Stimulated activated CD4-positive, alpha-beta T cell treated with anti-CD3 and anti-CD28 coated beads, Interleukin-4, amount 100 ng/mL, for 4 hours (primary cell): Measurements from ENCODE around the gene TDRD1.

ENCODE experiments used
- DNase-seq, 2 experiments: peaks; one replicate each; pipeline ENCODE4 v3.0.0-alpha.2; 2020

Gene TDRD1

DNA sequence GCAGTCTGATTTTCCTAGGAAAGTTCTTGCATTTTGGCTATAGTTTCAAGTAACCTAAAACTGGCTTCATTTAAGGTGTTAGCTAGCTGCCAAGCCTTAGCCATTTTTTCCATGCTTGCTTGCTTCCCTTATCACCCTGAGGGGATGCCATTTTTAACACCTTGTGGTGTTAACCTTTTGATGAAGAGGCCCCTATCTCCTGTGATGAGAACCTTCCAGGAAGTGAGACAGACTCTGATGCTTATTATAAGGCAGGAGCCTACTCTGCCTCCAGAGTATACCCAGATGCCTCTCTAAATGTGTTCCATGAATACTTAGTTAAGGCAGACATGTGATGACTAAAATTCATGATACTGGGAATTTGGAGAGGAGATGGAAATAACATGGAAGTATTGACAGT is 55.0 kb downstream of the TDRD1 start:
- DNase-seq: no peak

GRCh38 chr10:114239117-114239993 is 60.2 kb downstream of the TDRD1 start, which contains the start of gene VWA2:
Gene VWA2, plus strand, starts transcription at chr10:114239254. Its CDS starts 9,460 bp downstream, at chr10:114248714.
- DNase-seq: peak in 1 of 2 experiments; percentile 18

GRCh38 chr10:114239994-114240345 is 60.8 kb downstream of the TDRD1 start:
- DNase-seq: no peak

- no peak for DNase-seq
Measured at GRCh38 chr10:114242235-114242634, 63.1 kb downstream of the TDRD1 start.

DNA sequence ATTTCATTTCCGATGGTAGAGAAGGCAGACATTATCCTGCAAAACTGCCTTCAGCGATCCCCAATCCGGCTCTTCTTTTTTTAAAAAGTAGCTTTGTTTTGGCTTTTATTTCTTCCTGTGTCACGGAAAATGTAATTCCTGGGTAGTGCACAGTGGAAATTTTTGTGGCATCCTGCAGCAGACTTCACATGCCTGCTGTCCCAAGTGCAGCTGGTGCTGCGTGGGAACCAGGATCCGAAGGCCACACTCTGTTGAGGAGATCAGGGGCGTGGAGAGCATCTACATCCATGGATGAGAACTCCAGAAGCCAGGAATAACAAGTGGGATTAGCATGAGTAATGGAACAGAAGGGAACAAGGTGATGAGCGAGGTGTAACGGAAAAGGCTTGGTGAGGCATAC is 64.5 kb downstream of the TDRD1 start:
- no peak for DNase-seq

- DNase-seq: no peak
Measured at GRCh38 chr10:114244126-114244525, 65.0 kb downstream of the TDRD1 start.

DNA sequence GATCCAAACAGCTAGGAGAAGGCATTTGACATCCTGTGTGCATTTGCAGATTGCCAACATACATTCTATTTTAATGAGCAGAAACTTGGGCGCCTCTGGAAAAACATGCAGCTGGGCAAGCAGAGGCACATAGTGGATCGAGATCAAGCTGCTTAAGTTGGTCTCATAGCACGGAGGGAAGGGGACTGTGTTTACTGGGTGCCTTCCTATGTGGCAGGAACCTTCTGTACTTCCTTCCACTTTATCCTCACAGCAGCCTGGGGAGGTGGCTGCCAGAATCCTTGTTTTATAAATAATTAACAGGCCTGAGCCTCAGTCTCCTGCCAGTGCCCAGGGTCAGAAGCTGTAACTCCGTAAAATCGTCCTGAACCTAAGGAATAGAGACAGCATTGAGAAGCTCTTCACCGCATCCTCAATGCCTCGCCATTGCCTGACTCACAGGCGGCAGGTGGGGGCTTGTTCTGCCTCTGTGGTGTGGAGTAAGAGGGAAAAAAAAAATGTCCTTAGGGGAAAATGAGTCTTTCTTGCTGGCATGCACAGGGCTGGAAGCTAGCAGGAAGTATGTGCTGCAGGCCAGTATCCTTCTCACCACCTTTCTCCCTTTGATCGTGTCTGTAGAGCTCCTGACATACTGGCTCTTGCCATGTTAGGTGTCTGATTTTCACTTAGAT is 66.1 kb downstream of the TDRD1 start:
- no peak for DNase-seq

DNA sequence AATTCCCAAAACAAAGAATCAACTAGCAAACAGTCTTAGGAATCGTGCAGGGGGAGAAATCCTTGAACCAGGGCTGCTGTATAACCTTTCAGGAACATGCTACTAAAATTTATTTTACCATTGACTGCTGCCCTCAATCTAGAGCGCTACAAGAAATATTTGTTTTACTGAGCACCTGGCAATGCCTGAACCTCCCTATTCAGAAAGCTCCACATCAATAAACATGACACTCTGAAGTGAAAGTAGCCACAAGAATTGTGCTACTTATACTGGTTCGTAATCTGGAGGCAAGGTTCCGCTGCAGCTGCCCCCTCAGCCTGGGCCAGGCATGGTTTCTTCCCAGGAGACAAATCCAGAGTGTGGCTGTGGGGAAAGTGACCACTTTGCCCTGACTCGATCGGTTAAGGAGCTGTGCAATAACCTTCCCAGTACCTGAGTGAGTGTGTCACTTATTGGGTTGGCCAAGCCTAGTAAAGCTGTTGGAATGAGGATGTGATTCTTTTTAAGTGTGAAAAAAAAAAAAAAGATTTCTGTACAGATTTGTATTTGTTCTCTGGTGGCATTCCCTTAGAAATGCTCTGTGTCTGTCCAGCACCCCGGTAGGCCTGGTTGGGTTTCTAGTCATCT is 67.6 kb downstream of the TDRD1 start:
- no peak for DNase-seq

DNA sequence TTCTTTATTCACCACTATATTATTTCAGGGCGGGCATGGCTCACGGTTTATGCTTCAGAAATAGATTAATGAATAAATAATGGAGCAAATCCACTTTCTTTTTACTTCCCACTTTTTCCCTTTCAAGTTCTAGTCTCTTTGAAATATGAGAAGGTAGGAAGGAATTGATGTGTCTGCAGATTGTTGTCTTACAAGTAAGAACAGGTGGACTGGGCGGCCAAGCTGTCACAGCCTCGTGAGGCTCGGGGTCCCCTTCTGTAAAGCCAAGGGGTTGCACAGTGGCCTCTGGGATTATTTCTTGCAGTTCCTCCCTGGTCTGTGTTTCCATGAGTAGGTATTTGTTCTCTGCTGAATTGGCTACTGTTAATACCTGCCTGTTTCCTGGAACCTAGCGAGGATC is 71.1 kb downstream of the TDRD1 start:
- no peak for DNase-seq

DNA sequence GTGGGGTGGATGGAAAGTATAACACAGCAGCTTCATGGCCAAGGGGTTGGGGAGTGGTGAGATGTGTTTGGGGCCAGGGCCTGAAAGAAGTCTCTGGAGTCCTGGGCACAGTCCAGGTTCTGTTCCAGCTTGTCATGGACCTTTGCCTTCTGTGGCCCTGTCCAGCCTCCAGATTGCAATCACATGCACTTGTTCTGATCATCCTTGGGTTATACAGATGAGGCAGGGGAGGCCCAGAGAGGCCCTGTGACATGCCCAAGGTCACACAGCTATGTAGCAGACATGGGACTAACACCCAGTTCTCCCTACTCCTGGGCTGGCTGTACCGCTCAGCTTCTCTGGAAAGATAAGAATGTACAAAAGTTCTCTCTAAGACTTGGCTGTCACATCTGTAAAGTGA is 71.6 kb downstream of the TDRD1 start:
- DNase-seq: no peak

DNA sequence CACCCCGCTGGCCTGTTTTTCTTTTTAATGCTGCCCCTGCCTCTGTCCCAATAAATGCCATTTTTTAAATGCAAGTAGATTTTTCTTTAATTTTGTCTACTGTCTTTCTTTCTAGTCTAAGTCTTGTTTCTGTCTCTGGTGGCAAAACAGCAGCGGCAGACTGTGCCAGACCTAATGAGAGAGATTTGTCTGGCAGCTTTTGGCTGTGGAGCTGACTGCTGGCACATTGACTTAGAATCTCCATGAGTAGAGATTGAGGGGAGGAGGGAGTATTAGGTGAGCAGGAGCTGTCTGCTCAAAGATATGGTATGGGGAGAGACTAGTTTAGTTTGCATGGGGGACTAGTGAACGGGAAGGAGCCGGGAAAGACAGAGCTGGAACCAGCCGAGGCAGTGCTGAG is 72.9 kb downstream of the TDRD1 start:
- no peak for DNase-seq

DNA sequence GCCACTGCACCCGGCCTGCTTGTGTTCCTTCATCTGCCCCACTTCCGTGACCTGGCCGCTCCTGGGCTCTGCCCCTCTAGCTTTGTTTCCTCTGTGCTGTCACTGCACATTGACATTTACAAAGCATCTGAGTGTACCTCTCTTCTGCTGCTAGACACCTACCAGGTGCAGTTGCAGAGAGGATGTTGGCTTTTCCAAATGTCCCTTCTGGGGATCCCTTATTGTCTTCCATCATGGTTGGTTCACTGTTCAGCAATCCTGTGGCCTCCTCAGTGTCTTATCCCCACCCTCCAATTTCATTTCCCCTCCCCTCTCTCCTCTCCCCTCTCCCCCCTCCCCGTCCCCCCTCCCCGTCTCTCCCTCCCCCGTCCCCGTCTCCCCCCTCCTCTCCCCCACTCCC is 73.7 kb downstream of the TDRD1 start:
- no peak for DNase-seq

GRCh38 chr10:114255227-114255626 is 76.1 kb downstream of the TDRD1 start:
- no peak for DNase-seq

GRCh38 chr10:114256008-114256765 is 77.0 kb downstream of the TDRD1 start:
- no peak for DNase-seq

DNA sequence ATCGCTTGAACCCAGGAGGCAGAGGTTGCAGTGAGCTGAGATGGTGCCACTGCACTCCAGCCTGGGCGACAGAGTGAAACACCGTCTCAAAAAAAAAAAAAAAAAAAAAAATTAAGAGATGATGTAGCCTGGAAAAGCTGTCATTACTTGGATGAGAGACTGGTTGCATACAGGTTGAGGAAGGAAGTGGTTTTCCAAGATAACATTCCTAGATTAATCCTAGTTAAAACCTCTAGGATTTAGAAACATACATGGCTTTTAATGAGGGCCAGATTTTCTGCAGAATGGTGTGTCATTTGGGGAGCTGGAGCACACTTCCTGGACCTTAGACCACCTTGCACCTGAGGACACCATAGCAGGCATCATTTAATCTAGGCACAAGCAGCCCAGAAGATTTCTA is 77.7 kb downstream of the TDRD1 start:
- no peak for DNase-seq

- no peak for DNase-seq
Measured at GRCh38 chr10:114257498-114257897, 78.3 kb downstream of the TDRD1 start.

GRCh38 chr10:114258274-114258840 is 79.2 kb downstream of the TDRD1 start:
- no peak for DNase-seq

- no peak for DNase-seq
Measured at GRCh38 chr10:114259824-114260223, 80.7 kb downstream of the TDRD1 start.

GRCh38 chr10:114260366-114260765 is 81.2 kb downstream of the TDRD1 start:
- DNase-seq: no peak

DNA sequence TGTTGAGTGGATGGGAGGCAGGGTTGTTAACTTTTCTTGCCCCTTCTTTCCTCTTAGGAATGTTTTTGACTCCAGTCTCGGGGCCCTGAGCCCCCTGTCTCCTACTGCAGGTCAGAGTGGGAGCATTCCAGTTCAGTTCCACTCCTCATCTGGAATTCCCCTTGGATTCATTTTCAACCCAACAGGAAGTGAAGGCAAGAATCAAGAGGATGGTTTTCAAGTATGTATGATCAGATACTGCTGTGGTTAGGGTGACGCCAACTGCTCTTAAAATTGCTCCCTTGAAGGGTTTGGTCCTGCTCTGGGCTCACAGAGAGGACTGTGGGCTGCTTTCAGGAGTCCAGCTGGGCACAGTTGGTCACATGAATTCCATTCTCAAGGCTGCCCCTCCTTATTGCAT is 81.9 kb downstream of the TDRD1 start:
- DNase-seq: no peak

GRCh38 chr10:114262496-114262895 is 83.3 kb downstream of the TDRD1 start:
- DNase-seq: no peak

DNA sequence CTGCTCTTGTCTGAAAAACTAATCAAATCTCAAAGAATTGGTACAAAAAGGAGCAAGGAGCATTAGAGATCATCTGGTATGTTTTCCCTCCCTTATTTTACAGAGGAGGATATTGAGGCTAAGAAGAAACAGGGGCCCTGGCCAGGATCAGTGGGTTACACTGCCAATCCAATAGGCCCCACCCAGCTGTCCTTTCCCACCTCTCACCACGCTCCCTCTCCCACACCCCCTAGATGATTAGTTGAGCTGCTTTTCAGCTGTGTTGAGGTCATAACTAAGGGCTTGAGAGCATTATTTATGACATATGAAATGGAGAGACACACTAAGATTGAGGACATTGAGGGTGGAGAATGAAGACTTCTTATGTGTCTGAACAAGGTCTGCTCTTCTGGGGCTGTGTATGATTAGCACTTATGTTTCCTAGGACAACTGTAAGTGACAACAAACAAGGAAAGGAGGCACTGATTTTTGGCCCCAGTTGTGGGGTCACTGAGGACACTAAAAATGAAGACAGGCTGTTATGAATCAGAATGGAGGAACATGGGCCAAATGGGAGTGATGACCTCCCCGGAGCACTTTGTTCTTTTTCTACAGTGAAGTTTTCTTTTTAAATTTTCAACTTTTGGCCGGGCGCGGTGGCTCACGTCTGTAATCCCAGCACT is 86.4 kb downstream of the TDRD1 start:
- DNase-seq: no peak
